Ovary (tissue), 9 donors: ENCODE results near the gene CNIH2. TPM values are rescaled to one million over a fixed set of nuclear protein-coding genes. Genes with fewer than 3 reads are reported as not detected.
A peak's percentile ranks its signal among the peaks of the same experiment; 100 is the strongest.

Experiments used
- DNase-seq, 5 donors: peaks; one replicate each; pipeline ENCODE4 v3.0.0-alpha.2; 2019 to 2020
- H3K27ac ChIP-seq, 2 donors: fragments of 200-600 bp; one replicate each; pipeline versions ENCODE4 v1.5.1 to v1.8.0; 2019 to 2022
- H3K27me3 ChIP-seq: fragments of 200-600 bp; one replicate; pipeline ENCODE4 v1.8.0; 2022
- H3K36me3 ChIP-seq: fragments of 200-600 bp; sonication (generic); one replicate; pipeline ENCODE4 v1.5.1; 2019
- H3K4me1 ChIP-seq: one replicate; pipeline ENCODE4 v1.8.1; 2013; ENCODE audit warnings: mild to moderate bottlenecking, moderate library complexity; ENCODE audit not compliant: insufficient read depth
- H3K4me3 ChIP-seq: fragments of 200-600 bp; sonication (generic); one replicate; pipeline ENCODE4 v1.5.1; 2017
- H3K9me3 ChIP-seq, 2 donors: fragments of 200-600 bp in 1 of 2; sonication (generic) in 1 of 2; one replicate each; pipeline versions ENCODE4 v1.5.1 to v1.8.1; 2013 to 2019; ENCODE audit warnings: mild to moderate bottlenecking in 1 of 2, moderate library complexity in 1 of 2
- EP300 ChIP-seq: sonication (generic); formaldehyde crosslinking; IDR thresholded peaks from one replicate; pipeline ENCODE4 v1.6.1; 2017; ENCODE audit warnings: antibody characterized with exemption
- POLR2A ChIP-seq: fragments of 450-650 bp; IDR thresholded peaks from one replicate; pipeline ENCODE4 v1.6.1; 2017; ENCODE audit warnings: antibody characterized with exemption, mild to moderate bottlenecking, moderate library complexity
- WGBS, 3 donors: extraction: QIAGEN DNeasy Blood & Tissue Kit in 1 of 3; methylation state at CpG; one replicate each; pipeline versions ENCODE4 v1.1.5 to v1.1.7; 2013 to 2017; 5-methylcytosine and 5-hydroxymethylcytosine counted together
- intact Hi-C, 4 donors: fragments of 100-400 bp; cut with DNase I; formaldehyde crosslinking; loops; one replicate each; pipeline versions ENCODE4 v1.11.0 to v1.15.1; 2022 to 2023
- polyA plus RNA-seq, 2 donors: library from polyadenylated mRNA; stranded (reverse); fragments of 200-250 nt in 1 of 2; fragments of 350-450 nt in 1 of 2; fragmentation: Illumina TruSeq in 1 of 2; extraction: RNeasy Lipid Tissue Mini Kit (QIAGEN cat#74804) in 1 of 2; gene quantifications; one replicate each; pipeline ENCODE4 v1.2.3, GENCODE V29; 2013 to 2014
- total RNA-seq, 7 donors: library from RNA; depleted of rRNA in 2 of 7; stranded (reverse); fragments of >200 nt in 2 of 7; fragmentation: NEBNext Ultra II Directional in 3 of 7; extraction: Animal tissue kit (Norgen Biotek cat#: 25700) in 3 of 7; gene quantifications; one replicate each; pipeline versions ENCODE4 v1.1.0 to v1.2.4, GENCODE V29; 2016 to 2023
- TF ChIP-seq, protein P1 (sequence below), 3 donors: fragments of 450-650 bp in 2 of 3; fragments of 200-600 bp in 1 of 3; IDR thresholded peaks; one replicate each; pipeline versions ENCODE4 v1.5.1 to v1.8.0; 2016 to 2022; ENCODE audit warnings: antibody characterized with exemption in 3 of 3, mild to moderate bottlenecking in 1 of 3
- donor health status: DM: no; HTN: no; CAD: no; lungs with moderate emphysema.
- donor health status: DM: no; HTN: no; CAD: no.
- donor health status: Bipolar disorder and iron deficiency.
- donor health status: DM: yes; HTN: yes; CAD: no.
- donor health status: DM: no; HTN: no; CAD: no.
- donor health status: DM: yes; HTN: yes; CAD: no.

CNIH2 gene
- total and polyA plus RNA-seq, 9 donors: 0.33 to 2.5 (median 0.65) TPM; not detected in 1

DNA sequence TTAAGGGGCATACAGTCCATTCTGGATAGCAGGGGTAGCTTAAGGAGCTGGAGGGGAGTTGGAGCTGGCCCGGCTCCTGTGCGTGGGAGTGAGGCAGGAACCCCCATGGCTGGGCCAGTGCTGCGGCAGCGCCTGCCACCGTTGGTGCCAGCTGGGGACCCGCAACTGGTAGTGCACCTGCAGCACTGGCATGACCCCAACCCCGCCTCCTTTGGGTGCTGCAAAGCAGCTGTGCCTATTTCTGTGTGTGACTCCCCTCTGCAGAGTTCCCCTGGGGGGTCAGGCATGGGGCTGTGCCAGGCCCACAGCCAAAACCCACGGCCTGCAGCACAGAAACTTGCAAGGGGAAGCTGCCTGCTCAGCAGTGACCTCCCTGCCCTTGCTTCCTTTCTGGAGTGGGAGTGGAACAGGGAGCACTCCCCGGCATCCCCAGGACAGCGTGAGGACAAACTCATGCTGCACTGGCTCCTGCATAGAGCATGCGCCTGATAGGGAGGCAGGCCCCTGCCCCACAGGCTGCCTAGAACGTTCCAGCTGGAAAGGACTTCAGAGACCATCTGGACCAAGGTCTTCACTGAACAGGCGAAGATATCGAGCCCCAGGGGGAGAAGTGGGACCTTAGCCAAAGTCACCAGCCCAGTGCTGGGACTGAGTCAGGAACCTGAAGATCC is 35.7 kb upstream of the CNIH2 start:
- H3K27ac ChIP-seq: no peak overlapping the region
- TF ChIP-seq EP300 (no peak), POLR2A (no peak)
- TF ChIP-seq, protein P1, sequence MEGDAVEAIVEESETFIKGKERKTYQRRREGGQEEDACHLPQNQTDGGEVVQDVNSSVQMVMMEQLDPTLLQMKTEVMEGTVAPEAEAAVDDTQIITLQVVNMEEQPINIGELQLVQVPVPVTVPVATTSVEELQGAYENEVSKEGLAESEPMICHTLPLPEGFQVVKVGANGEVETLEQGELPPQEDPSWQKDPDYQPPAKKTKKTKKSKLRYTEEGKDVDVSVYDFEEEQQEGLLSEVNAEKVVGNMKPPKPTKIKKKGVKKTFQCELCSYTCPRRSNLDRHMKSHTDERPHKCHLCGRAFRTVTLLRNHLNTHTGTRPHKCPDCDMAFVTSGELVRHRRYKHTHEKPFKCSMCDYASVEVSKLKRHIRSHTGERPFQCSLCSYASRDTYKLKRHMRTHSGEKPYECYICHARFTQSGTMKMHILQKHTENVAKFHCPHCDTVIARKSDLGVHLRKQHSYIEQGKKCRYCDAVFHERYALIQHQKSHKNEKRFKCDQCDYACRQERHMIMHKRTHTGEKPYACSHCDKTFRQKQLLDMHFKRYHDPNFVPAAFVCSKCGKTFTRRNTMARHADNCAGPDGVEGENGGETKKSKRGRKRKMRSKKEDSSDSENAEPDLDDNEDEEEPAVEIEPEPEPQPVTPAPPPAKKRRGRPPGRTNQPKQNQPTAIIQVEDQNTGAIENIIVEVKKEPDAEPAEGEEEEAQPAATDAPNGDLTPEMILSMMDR (IDR thresholded peaks at IDR 0.05): no peak
- no peaks in the 10 kb centered on the region for H3K4me1 ChIP-seq
- 32 to 37% (median 34%) methylated on average over 10 to 14 of the region's 14 CpGs for WGBS, 3 donors
- H3K27me3 ChIP-seq: no peaks in the 10 kb centered on the region
- intact Hi-C loops: no loop called here
- DNase-seq: peak in 3 of 5 donors; percentile 41 to 64 (median 53)
- H3K9me3 ChIP-seq: no peaks in the 10 kb centered on the region
- no peaks in the 10 kb centered on the region for H3K36me3 ChIP-seq
- H3K4me3 ChIP-seq: no peak overlapping the region

DNA sequence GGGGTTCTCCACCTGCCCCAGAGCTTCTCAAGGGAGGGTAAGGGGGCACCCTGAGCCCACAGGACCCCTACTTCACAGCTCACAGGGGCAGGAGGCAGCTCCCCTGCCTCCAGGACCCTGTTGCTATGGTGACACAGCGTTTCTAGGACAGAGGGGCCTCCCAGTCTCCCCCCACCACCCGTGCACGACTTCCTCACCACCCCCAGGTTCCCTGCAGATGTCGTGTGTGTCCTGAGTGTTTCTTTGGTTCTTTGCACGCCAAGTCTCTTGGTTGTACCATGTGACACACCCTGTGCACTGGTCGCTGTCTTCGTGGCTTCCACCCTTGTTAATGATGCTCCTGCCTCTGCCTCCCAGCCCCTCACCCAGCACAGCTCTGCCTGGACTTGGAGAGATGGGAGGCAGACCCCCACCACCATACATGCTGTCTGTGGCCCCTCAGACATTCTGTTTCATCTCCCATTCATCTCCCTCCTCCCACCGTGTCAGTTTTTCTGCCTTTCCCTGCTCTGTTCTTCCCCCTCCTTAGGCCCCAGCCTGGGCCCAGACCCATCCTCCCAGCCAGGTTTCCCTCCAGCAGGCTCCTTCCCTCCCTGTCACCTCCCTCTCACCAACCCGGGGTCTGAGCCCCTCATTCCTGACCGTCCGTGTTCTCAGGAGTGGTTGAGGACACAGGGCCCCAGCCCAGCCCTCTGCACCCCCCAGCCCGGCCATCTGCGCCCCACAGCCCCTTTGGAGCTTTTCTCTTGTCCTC is 34.0 kb upstream of the CNIH2 start:
- no peak for DNase-seq
- WGBS, 3 donors: 63 to 68% (median 64%) methylated on average over 13 of the region's 13 CpGs
- Histone ChIP-seq H3K4me3 (no peak overlapping the region), H3K27me3 (no peaks in the 10 kb centered on the region), H3K9me3 (no peaks in the 10 kb centered on the region), H3K36me3 (no peaks in the 10 kb centered on the region), H3K27ac (no peak overlapping the region), H3K4me1 (no peaks in the 10 kb centered on the region)
- TF ChIP-seq, protein P1 (IDR thresholded peaks at IDR 0.05): no peak
- TF ChIP-seq EP300: no peak
- TF ChIP-seq POLR2A: no peak
- intact Hi-C loops: no loop called here

DNA sequence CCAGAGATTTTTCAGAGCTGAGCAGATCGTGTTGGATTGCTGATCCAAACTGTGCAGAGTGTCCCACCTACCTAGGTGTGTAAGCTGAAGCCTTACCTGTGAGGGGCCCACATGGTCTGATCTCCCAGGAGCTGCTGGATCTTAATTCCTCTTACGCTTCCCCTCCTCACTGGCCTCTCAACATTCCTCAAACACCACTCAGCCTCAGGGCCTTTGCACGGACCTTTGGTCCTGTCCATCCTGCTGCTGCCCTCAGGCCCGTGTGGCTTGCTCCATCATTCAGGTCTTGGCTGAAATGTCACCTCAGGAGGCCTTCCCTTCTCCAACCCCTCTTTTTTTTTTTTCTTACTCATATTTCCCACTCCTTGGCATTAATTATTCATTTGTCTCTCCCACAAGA is 30.7 kb upstream of the CNIH2 start:
- Histone ChIP-seq H3K9me3 (no peaks in the 10 kb centered on the region), H3K36me3 (no peaks in the 10 kb centered on the region), H3K4me1 (no peaks in the 10 kb centered on the region), H3K27ac (no peak overlapping the region), H3K27me3 (no peaks in the 10 kb centered on the region), H3K4me3 (no peak overlapping the region)
- intact Hi-C loops: no loop called here
- no peak for DNase-seq
- no peak for TF ChIP-seq POLR2A
- TF ChIP-seq EP300: no peak
- TF ChIP-seq, protein P1 (IDR thresholded peaks at IDR 0.05): no peak
- 87 to 89% (median 87%) methylated on average over 4 of the region's 4 CpGs for WGBS, 3 donors

DNA sequence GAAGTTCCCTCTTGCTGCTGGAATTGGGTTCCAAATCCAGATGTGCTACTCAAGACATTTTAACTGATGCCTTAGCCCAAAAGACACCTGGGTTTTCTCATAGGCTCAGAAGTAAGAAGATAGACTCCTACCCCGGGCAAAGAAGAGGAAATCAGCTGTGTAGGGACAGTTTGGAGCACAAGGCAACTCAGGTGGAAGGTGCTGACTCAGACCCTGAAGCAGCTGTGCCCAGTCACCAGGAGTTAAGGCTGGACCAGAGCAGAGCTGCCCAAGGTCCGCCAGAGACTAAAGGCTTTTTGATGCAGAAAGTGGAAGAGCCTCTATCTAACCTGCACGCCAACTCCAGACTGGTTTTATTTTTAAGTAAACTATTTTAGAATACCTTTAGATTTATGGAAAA is 30.2 kb upstream of the CNIH2 start:
- Histone ChIP-seq H3K36me3 (no peaks in the 10 kb centered on the region), H3K27me3 (no peaks in the 10 kb centered on the region), H3K4me1 (no peaks in the 10 kb centered on the region), H3K27ac (no peak overlapping the region), H3K4me3 (no peak overlapping the region), H3K9me3 (no peaks in the 10 kb centered on the region)
- 78 to 83% (median 80%) methylated on average over 3 of the region's 3 CpGs for WGBS, 3 donors
- TF ChIP-seq EP300 (no peak), POLR2A (no peak)
- TF ChIP-seq, protein P1 (IDR thresholded peaks at IDR 0.05): no peak
- intact Hi-C loops: no loop called here
- DNase-seq: no peak
